GM21825 (cell line): Measurements from ENCODE around the gene SEPTIN1.
"Not testable (repeated sequence)": the region's sequence is repeated elsewhere in the genome, so short reads cannot be mapped to it uniquely, and the experiment has no call there.

Experiments used
- ATAC-seq: cut with Tn5 transposase; IDR thresholded peaks from one replicate; pipeline ENCODE4 v1.9.1; 2021; ENCODE audit warnings: mild to moderate bottlenecking, moderate library complexity; ENCODE audit not compliant: unreplicated experiment

Gene SEPTIN1

DNA sequence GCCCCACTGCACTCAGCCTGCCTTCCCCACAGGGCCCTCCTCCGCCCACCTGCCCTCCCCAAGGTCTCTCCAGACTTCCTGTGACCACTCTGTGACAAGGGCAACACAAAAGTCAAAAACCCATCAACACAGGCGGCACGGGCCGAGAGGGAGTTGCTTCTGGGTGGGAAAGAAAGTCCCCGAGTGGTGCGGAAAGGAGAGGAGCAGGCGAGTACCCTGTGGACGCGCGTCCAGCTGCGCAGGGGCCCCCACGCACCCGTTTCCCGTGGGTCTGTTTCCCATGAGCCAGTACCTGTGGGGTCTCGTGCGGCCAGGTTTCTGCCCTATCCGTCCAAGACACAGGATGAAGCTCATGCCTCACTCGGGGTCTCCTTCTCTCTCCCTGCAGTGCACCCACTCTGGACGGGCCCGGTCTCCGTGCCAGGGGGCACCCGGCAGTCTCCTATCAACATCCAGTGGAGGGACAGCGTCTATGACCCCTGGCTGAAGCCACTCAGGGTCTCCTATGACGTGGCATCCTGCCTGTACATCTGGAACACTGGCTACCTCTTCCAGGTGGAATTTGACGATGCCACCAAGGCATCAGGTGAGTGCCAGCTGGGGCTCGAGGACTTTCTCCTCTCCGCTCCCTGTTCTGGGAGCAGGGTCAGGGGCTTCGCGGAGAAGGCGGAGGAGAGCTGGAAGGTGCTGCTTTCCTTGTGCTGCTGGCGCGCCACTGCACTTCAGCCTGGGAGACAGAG lies 39.4 kb downstream of the SEPTIN1 start:
- ATAC-seq, result no peak

DNA sequence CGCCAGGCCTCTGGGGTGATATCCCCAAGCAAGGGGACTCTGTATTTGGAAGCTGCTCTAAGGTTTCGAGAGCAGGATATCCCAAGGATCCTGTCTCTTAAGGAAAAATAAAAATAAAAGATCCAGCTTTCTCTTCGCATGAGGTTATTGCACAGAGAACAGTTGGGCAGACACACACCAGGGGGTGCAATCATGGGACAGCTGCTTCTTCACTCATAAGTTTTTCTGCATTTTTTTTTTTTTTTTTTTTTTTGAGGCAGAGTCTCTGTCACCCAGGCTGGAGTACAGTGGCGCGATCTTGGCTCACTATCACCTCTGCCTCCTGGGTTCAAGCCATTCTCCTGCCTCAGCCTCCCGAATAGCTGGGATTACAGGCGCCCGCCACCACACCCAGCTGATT lies 40.4 kb downstream of the SEPTIN1 start:
- not testable (repeated sequence) for ATAC-seq

DNA sequence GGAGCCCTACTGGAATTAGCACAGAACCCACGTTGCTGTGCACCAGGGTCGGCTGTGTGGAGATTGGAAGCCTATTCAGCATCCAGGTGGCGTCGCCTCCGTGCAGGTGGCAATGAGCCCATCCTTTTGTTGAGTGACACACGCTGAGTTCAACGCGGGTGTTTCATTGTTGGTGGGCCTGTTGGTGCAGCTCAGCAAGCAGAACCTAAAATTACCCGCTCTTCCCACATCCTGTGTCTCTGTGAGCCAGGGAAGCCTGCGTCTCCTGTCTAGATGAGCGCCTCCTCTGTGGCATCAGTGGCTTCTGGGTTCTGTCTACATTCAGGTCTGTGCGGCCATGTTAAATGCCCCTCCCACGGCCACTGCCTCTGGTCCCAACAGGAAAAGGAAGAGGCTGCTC lies 41.7 kb downstream of the SEPTIN1 start:
- ATAC-seq, result no peak

DNA sequence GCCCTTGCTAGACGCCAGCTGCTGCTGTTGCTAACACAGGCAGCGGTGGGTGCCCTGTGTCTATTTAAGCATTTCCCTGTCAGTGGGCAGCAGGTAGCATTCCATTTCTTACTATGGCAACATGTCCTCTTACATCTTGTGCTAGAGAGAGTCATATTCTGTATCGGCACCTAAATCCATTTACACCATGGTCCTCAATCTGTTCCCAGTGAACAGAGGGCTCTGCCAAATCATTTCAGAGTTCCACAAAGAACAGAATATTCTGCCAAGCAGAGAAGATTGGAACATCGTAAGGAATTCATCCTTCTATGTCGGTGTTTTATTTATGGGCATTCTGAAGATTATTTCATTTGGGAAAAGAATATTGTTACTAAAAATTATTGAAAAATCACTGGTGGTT lies 43.6 kb downstream of the SEPTIN1 start:
- not testable (repeated sequence) for ATAC-seq

DNA sequence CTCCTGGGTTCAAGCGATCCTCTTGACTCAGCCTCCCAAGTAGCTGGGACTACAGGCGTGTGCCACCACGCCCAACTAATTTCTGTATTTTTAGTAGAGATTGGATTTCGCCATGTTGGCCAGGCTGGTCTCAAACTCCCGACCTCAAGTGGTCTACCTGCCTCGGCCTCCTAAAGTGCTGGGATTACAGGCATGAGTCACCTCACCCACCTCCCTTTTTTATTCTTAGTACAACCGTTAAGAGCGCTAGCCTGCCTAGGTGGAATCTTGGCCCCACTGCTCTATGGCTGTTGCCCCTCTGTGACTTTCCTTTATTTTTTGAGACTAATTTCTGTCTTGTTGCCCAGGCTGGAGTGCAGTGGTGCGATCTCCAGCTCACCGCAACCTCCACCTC lies 44.4 kb downstream of the SEPTIN1 start:
- not testable (repeated sequence) for ATAC-seq

DNA sequence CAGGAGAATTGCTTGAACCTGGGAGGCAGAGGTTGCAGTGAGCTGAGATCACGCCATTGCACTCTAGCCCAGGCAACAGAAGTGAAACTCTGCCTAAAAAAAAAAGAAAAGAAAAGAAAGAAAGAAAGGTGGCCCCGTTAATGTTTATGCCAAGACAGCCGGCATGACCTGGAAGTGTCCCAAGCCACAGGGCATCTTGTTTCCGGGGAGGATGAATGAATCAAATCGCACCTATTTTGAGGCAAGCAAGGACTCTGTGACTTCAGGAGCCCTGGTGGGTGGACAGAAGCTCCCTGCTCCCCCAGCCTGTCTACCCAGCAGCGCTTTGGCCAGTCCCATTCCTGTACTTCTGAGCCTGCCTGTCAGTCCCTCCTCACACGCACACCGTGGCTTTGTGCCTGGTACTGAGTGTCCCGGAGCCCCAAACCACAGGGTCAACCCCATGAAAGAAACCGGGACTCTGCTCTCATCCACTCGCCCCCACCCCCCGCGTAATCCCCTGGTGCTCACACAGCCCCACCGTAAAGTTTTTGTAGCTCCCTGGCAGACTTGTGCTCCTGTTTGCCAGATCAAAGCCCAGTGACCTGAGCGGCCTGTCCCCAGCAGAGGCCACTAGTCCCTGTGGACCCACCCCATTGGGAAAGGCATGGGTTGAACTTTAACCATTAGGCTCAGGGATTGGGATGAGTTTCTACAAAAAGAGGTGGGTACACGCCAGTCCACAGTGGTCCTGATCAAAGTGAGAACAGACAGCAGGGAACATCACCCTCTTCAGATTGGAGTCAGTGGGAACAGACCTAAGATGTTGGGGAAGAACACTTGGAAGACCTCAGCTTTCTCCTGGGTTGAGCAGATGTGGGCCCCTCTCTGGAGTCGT lies 46.5 kb downstream of the SEPTIN1 start:
- peak; percentile 27 for ATAC-seq

DNA sequence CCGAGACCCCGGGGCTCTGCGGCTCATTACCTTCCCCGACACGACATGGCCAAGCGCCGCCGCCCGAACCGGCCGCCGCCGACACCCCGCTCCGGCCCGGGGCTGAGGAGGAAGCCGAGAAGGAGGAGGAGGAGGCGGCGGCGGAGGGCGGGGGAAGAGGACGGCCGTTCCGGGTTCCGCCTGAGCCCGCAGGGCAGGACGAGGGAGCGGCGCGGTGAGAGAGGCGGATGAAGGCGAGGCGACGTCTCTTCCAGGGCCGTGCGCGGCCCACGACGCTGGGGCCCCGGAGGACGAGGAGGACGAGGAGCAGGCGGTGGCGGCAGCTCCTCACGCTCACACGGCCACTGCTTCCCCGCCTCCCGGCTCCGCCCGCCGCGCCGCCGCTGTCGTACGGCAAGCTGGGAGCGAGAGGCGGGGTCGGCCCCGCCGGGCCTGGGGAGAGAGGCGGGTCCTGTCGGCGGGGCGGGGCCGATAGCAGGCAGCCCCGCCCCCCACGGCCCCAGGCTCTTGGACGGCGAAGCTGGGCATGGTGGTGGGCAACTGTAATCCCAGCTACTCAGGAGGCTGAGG lies 47.2 kb downstream of the SEPTIN1 start:
- peak; percentile 65 for ATAC-seq

DNA sequence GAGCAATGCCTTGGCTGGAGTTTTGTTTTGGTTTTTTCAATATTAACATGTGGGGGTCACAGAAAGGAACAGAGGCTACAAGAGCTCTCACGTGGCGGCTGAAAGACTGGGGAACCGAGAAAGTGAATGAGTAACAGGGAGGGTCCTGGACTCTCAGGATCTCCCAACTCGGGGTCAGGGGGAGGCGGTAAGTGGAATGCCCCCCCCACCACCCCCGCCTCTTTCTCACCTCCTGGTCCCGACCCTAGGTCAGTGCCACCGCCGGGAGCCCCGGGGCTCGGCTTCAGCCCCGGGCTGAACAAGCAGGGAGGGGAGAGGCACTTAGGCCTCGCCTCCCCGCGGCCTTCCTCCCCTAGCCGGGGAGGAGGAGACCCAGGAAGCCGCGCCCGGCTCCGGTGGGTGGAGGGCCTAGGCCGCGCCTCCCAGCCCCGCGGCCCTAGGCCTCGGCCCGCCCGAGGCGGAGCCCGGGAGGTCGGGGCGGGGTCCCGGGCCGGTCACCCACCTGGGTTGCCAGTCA lies 47.8 kb downstream of the SEPTIN1 start:
- ATAC-seq, result peak; percentile 79
